Midbrain (tissue), 1 donor: ENCODE results near the gene PIM3.

Experiments
- DNase-seq: peaks from one replicate; lab custom pipeline; 2025; lab: John Stamatoyannopoulos, UW

The PIM3 gene

DNA sequence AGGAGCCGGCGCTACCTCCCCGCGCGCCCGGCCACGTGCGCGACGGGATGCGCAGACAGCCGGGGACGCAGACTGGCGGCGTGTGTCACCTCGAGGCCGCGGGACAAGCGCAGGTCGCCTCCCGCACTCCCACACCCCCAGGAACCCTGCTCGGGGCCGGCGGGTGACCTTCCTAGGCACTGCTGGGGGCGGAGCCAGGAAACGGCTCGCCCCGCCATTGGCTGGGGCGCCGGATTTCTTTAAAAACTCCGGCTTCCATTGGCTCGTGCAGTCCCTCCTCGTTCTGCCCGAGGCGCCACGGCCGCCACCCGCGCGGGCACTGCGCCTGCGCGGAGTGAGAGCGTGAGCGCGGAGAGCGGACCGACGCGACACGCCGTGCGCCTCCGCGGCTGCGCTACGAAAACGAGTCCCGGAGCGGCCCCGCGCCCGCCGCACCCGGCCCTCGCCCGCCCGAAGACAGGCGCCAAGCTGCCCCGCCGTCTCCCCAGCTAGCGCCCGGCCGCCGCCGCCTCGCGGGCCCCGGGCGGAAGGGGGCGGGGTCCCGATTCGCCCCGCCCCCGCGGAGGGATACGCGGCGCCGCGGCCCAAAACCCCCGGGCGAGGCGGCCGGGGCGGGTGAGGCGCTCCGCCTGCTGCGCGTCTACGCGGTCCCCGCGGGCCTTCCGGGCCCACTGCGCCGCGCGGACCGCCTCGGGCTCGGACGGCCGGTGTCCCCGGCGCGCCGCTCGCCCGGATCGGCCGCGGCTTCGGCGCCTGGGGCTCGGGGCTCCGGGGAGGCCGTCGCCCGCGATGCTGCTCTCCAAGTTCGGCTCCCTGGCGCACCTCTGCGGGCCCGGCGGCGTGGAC is at the start of gene PIM3:
PIM3 (plus strand) TSS at position 614 of the 846 bp plus-strand sequence; CDS start at position 790, 176 bp downstream.
- DNase-seq, result peak; percentile 98

DNA sequence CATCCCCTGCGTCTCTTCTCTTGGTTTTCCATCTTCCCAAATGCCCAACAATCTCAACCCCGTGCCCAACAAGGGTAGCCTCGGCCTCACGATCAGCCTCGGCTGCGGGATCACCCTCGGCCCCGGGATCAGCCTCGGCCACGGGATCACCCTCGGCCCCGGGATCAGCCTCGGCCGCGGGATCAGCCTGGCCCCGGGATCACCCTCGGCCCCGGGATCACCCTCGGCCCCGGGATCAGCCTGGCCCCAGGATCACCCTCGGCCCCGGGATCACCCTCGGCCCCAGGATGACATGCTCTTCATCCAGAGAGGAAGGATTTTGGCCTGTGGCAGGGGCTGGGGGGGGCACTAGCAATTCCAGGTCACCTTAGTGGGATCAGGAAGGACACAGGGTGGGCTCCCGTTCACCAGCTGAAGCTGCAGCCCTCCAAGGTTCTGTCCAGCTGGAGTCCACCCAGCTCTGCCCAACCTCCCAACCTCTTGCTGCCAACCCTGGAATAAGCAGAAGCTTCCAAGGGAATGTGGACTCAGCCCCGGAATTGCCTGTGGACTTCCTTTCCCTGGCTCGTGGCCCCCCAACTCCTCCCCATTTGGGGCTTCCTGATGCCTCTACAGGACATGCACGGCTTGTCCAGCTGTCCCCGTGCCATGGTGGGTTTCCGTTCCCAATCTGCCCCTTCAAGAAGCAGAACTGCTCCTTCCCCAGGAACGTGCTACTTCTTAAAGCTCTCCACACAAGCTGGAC is 48.5 kb upstream of the PIM3 start:
- DNase-seq, result no peak

DNA sequence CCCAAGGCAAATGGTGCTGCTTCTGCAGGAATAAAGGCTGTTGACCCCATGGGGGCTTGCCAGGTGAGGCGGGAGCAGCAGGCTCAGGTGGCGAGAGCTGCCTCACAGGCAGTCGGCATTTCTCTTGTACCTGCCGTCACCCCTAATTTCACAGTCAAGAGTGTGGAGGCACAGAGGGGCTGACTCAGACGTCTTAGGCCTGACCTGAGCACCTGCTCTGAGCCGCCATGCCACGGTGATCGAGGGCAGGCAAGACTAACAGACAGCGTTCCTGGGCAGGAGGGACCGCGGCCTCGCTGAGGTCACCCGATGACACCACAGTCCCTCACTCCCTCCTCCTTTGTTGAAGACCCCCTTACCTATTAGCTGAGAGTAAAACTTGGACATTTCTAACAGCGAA is 47.5 kb upstream of the PIM3 start:
- DNase-seq, result no peak

DNA sequence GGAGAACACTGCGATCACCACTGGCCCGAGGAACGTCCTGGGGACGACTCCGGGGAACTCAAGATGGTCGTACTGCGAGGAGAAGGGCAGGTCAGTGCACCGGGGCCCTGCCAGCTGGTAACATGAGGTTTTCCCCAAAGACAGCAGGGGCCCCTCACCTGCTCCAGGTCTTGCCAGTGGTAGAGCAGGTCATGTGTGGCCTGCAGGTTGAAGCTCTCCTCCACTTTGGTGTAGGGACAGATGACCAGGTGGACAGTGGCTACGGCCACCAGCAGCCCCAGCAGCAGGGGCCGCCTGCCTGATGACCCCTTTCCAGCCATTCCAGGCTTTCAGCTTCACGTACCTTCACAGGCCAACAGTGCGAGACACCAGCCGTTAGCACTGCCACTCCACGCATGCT is 47.1 kb upstream of the PIM3 start:
- DNase-seq, result no peak

DNA sequence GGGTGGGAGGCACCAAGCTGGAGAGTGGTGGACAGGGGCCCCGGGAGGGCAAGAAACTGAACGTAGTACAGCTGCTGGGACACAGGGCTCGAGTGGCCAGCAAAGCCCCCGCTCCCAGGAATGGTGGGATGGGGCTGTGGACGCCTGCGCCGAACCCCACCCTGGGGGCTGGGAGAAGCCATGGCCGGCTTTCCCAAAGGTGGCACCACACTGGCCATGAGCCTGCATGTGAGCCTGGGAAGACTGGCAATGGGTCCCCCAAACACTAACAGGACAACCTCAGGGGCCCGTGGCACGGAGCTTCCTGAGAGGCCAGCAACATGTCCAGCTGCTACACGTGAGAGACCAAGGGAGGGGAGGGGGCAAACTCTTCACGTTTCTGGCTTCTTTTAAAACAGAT is 46.3 kb upstream of the PIM3 start:
- DNase-seq, result no peak

DNA sequence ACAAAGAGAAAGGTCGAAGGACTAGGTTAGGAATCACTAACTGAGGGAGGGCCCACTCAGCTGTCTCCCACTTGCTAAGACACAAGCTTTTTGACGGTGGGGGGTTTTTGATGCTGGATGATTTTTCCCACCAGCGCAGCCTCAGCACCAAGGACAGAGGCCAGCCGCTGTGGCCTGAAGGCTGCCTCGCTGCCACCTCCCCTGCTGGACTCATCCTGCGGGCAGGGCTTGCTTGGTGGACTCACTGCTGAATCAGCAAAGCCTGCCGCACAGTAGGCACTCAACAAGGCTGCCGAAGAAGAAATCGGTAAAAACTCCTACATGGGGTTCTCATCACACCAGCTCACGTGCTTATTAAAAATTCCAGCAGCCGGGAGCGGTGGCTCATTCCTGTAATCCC is 45.0 kb upstream of the PIM3 start:
- DNase-seq, result no peak

DNA sequence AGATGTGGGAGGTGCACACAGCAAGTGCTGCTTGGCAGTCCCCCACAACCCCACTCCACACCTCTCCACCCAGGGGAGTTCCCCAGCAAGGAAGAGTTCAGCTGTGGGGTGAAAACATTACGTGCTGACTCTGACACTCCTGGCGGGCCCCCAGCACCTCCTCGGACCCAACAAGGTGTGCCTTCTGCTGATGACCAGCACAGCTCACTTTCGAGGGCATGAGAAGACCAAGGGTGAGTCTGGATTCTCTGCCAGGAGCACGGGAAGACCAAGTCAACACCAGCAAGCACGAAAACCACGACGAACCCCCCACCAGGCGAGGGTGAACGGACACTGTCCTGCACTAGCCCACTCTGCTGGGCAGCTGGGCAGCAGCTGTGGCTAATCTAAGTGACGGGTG is 43.7 kb upstream of the PIM3 start:
- DNase-seq, result no peak

DNA sequence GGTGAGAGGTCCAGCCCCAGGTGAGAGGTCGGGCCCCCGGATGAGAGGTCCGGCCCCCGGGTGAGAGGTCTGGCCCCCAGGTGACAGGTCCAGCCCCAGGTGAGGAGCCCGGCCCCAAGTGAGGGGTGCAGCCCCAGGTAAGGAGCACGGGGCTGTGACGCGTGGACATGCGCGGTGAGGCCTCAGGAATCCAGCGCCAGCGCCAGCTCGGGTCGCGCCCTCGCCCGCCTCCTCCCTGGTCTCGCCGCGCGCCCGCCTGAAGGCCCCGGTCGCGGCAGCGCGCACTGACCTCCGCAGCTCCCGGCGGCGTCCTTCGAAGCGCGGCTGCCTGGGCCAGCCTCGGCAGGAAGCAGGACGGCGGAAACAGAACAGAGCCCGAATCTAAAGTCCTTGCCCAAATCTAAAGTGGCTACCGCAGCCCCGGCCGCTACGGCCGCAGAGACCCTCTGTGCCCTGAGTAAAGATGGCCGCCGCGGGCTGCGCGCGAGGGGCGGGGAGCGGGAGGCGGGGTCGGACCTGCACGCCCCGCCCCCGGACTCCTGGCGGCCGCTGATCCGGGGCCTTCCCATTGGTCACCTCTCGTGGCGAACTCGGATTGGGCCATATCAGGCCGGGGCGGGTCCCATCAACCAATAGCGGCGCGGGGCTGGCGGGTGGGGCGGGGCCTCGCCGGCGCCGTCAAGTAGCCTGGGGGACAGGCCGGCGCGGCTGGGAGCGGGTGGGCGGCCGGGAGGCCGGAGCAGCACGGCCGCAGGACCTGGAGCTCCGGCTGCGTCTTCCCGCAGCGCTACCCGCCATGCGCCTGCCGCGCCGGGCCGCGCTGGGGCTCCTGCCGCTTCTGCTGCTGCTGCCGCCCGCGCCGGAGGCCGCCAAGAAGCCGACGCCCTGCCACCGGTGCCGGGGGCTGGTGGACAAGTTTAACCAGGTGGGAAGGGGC is 42.3 kb upstream of the PIM3 start, which contains the start of the genes ALG12 and CRELD2:
ALG12 (minus strand) TSS at position 465 of the 937 bp plus-strand sequence. CDS start 4,673 bp downstream, outside the sequence.
CRELD2 (plus strand) TSS at position 661 of the 937 bp plus-strand sequence; CDS start at position 797, 136 bp downstream.
- peak; percentile 97 for DNase-seq

DNA sequence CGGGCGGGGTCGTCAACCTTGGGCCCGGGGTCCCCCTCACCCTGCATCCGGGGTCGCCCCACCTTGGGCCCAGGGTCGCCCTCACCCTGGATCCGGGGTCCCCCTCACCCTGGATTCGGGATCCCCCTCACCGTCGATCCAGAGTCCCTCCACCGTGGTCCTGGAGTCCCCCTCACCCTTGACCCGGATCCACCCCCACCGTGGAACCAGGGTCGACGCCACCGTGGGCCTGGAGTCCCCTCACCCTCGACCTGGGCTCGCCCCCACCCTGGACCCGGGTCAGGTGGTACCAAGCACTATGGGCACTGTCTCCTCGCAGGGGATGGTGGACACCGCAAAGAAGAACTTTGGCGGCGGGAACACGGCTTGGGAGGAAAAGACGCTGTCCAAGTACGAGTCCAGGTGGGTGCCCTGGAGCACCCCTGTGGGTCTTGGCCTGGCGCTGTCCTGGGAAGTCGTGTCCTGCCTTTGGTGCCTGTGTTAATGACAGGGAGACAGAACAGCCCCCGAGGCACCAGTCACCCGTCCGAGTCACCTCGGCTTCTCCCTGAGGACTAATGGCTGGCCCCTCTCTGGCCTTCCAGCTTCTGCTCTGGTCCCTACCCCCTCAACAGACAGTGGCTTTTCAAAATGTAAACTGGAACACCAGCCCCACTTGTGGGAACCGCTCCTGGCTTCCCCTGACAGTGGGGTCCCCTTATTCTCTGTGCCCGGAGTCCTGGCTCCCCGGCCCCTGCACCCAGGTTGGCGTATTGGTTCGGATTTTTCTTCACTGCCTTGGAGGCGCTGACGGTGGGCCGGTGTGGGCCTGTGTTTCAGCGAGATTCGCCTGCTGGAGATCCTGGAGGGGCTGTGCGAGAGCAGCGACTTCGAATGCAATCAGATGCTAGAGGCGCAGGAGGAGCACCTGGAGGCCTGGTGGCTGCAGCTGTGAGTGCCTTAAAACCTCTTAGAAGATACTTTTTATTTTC is 41.4 kb upstream of the PIM3 start:
- DNase-seq, result no peak

DNA sequence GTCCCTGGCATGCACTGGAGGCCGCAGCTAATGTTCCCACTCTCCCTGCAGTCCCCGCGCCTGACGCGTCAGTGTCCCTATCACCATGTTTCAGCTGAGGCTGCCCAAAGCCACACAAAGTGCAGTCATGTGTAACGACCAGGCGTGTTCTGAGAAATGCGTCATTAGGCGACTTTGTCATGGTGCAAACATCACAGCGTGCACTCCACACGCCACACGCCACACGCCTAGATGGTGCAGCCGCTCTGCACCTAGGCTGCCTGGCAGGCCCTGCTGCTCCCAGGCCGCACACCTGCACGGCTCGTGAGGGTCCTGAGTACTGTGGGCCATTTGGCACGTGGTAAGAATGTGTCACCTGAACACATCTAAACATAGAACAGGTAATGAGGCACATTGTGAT is 39.7 kb upstream of the PIM3 start:
- no peak for DNase-seq

DNA sequence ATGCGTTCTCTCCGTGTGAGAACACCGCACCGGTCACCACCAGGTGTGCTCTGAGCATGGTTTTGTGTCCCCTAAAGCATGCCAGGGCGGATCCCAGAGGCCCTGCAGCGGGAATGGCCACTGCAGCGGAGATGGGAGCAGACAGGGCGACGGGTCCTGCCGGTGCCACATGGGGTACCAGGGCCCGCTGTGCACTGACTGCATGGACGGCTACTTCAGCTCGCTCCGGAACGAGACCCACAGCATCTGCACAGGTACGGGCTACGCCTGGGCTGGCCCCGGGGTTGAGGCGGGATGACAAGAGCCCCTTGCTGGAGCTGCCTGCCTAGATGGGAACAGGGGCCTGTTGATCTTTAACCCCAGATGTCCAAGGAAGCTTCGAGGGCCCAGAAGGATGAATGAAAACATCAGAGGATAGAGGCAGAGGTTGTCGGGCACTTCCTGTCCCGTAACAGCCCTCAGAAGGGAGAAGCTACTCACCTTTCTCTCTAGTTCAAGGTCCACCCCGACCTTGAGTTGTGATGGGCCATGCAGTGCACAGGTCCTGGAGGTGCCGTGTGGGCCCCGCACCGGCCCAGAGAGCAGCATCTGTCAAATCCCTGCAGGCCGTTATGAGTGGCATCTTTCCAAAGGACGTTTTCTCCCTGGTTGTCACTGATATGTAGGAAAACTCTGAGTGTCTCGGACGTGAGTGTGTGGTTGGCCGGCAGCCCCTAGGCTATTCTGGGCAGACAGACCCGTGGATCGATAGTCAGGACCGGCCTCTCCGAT is 38.9 kb upstream of the PIM3 start:
- DNase-seq, result no peak

DNA sequence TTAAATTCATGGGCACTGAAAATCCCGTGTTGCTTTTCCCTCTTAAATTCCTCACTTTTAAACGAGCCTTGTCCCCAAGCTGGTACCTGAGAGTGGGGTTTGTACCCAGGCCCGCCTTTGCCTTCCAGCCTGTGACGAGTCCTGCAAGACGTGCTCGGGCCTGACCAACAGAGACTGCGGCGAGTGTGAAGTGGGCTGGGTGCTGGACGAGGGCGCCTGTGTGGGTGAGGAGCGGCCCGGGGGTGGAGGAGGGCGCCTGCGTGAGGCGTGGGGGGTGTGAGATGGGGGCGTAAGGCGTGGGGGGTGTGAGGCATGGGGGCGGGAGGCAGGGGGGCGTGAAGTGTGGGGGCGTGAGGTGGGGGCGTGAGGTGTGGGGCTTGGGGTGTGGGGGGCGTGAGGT is 38.1 kb upstream of the PIM3 start:
- DNase-seq, result no peak

DNA sequence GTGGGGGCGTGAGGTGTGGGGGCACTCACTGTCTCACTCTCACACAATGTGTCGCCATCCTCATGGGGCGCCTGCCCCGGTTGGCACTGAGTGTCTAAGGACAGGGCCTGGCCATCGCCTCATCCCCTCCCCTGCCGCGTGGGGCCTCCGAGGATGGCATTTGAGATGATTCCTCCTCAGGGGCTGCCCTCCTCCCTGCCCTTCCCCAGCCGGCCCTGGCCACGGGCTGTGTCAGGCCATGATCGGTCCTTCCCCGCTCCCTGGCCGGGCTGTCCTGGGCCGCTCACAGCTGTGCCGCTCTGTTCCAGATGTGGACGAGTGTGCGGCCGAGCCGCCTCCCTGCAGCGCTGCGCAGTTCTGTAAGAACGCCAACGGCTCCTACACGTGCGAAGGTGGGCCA is 37.6 kb upstream of the PIM3 start:
- no peak for DNase-seq

DNA sequence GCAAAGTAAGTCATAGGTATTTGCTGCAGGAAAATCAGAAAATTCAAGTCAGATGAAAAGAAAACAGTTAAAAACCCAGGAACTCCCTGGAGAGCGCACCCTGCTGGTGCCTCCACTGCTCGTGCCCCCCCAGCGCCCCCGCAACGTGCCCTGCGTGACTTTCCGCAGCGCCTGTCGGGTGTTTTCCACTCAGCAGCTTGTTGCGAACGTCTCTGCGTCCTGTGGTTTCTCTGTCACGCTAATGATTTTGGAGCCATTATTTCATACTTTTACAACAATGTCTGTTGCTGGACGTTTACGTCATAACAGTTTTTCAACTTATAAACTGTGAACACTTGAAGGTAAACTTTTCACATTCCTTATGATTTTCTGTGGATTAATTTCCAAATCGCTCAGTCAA is 37.1 kb upstream of the PIM3 start:
- DNase-seq, result no peak

DNA sequence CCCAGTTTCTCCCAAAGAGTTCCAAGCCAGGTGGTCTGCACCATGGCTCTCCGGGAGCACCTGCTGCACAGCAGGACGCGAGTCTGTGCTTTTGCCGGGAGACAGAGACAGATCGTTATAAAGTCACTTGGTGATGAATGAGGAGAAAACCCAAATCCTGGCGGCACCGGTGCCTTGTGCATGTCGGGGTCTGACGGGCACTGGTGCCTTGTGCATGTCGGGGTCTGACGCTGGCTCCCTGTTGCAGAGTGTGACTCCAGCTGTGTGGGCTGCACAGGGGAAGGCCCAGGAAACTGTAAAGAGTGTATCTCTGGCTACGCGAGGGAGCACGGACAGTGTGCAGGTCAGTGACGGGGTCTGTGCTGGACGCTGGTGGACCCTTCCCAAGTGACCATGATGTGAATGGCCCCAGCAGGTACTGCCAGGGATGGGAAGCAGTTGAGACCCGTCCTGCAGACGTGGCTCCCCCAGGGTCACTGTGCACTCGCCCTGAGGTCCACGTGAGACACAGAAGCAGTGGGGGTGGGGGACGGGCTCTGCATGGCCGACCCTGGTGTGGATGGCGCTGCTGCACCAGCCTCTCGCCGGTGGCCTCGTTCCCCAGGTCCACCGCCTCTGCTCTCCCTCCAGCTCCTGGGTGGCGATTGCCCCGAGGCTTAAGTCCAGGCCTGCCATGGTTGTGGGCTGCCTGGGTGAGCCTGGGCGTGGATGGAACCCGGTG is 36.3 kb upstream of the PIM3 start:
- DNase-seq, result no peak

DNA sequence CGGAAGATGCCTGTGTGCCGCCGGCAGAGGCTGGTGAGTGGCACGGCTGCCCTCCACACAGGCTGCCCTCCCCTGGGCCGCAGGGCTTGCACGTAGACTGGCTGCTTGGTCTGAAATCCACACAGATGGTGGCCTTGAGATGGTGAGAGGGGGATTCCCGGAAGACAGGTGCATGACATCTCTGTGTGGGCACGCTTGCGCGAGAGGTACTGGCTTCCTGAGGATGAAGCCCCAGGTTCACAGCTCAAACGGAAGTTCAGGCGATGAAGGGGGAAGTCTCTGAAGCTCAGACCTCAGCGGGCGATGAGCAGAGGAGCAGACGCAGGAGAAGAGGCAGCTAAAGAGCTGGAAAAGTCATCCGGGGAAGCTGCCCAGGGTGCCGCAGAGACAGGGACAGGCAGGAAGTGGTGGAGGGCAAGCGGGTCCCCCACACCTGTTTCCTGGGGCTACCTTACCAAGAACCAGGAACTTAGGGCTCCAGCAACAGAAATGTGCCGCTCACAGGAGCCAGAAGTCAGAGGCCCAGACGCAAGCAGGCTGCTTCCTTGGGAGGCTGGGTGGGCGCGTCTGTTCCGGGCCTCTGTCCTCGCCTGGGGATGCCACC is 34.9 kb upstream of the PIM3 start:
- DNase-seq, result no peak

DNA sequence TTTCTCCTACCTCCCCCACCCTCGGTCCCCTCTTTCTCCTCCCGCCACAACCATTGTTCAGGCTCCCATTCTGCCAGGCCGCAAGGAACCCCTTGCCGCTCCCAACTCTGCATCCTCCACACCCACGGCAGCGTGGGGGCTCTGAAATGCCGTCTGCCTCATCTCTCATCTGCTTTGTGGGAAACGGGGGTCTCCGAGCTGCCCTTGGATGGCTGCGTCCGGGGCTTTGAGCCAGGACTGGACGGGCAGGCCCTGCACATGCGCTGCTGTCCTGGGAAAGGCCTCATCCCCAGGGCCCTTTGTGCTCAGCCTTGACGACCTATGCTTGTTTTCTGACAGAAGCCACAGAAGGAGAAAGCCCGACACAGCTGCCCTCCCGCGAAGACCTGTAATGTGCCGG is 33.7 kb upstream of the PIM3 start:
- no peak for DNase-seq

DNA sequence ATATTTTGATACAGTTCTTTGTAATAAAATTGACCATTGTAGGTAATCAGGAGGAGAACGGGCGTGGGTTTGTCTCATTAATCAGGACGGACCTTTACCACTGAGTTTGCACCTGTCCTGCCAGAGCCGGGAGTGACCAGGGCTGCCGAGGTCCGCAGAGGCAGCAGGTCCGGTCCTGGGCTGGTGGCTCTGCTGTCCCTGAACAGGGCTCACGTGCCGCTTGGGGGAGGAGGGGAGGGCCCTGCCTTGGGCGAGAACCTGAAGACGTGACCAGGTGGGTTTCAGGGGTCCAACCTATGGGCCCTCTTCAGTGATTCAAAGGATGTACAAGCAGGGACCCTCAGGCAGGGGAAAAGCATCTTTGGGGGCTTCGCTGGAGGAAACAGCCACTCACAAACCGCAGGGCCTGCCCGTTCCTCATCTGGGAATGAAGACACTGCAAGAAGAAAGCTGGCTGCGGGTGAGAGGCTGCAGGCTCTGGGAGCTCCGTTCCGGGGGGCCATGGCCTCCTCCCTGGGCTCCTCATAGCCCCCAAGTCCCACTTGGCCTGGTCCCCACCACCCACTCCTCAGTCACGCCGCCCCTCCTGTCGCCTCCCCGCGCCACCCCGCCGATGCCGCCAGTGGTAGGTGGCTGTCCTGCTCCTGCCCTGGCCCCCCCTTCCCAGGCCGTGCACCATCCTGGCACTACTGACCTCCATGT is 32.9 kb upstream of the PIM3 start:
- DNase-seq, result no peak
